WTC11 (cell line): Measurements from ENCODE around the gene CAMTA1. TPM values are rescaled to one million over a fixed set of nuclear protein-coding genes. Genes with fewer than 3 reads are reported as not detected.

Experiments
- ATAC-seq: fragments of 200-7000 bp; cut with Tn5 transposase; 2 replicates; pipeline ENCODE4 v1.10.0; 2021; ENCODE audit warnings: mild to moderate bottlenecking, moderate library complexity
- CTCF ChIA-PET: fragments of 300-600 bp; sonication (Branson Sonifier 250); formaldehyde crosslinking; loops from one replicate; lab custom pipeline; 2021; ENCODE audit warnings: antibody characterized with exemption; lab: Charles Lee
- POLR2A ChIA-PET: fragments of 350-600 bp; sonication (Branson Sonifier 250); formaldehyde crosslinking; loops from one replicate; lab custom pipeline; 2021; ENCODE audit warnings: antibody characterized with exemption; lab: Charles Lee
- DNase-seq: peaks from one replicate; pipeline ENCODE4 v3.0.0; 2021; ENCODE audit warnings: low spot score
- H3K27ac Mint-ChIP-seq: 2 replicates; pipeline ENCODE4 v1.8.0; 2021; ENCODE audit warnings: mixed read lengths
- H3K27me3 Mint-ChIP-seq: 2 replicates; pipeline ENCODE4 v1.8.0; 2021; ENCODE audit warnings: low read depth, mild to moderate bottlenecking, moderate library complexity, mixed read lengths
- H3K36me3 Mint-ChIP-seq: 2 replicates; pipeline ENCODE4 v1.8.0; 2021; ENCODE audit warnings: mixed read lengths
- H3K4me1 Mint-ChIP-seq: 2 replicates; pipeline ENCODE4 v1.8.0; 2022; ENCODE audit warnings: mixed read lengths
- H3K4me3 Mint-ChIP-seq: 2 replicates; pipeline ENCODE4 v1.8.0; 2021; ENCODE audit warnings: mild to moderate bottlenecking, moderate library complexity, mixed read lengths
- H3K9me3 Mint-ChIP-seq: 2 replicates; pipeline ENCODE4 v1.8.0; 2021; ENCODE audit warnings: mixed read lengths
- E2F5 ChIP-seq: sonication (generic); formaldehyde crosslinking; IDR thresholded peaks from 2 replicates; pipeline ENCODE4 v1.8.1; 2022; ENCODE audit warnings: mild to moderate bottlenecking, moderate library complexity, missing genetic modification reagents
- FOXK1 ChIP-seq: sonication (generic); formaldehyde crosslinking; IDR thresholded peaks from 2 replicates; pipeline ENCODE4 v1.8.0; 2022; ENCODE audit warnings: mild to moderate bottlenecking, moderate library complexity, missing genetic modification reagents
- GTF2I ChIP-seq: fragments of 250-450 bp; sonication (Bioruptor Pico); conservative IDR thresholded peaks from 2 replicates; pipeline ENCODE4 v1.4.0; 2021; ENCODE audit warnings: mild to moderate bottlenecking
- HMGXB4 ChIP-seq: sonication (generic); formaldehyde crosslinking; IDR thresholded peaks from 2 replicates; pipeline ENCODE4 v1.8.1; 2023; ENCODE audit warnings: mild to moderate bottlenecking, moderate library complexity, missing genetic modification reagents
- JUN ChIP-seq: sonication (generic); formaldehyde crosslinking; IDR thresholded peaks from 2 replicates; pipeline ENCODE4 v1.8.0; 2023; ENCODE audit warnings: mild to moderate bottlenecking, missing genetic modification reagents
- MAX ChIP-seq: sonication (generic); formaldehyde crosslinking; IDR thresholded peaks from 2 replicates; pipeline ENCODE4 v1.8.0; 2022; ENCODE audit warnings: mild to moderate bottlenecking, missing genetic modification reagents
- MYBL2 ChIP-seq: sonication (generic); formaldehyde crosslinking; IDR thresholded peaks from 2 replicates; pipeline ENCODE4 v1.8.1; 2023; ENCODE audit warnings: mild to moderate bottlenecking, moderate library complexity, missing genetic modification reagents
- NFE2L1 ChIP-seq: sonication (generic); formaldehyde crosslinking; IDR thresholded peaks from 2 replicates; pipeline ENCODE4 v1.8.1; 2023; ENCODE audit warnings: missing genetic modification reagents
- SMAD4 ChIP-seq: sonication (generic); formaldehyde crosslinking; IDR thresholded peaks from 2 replicates; pipeline ENCODE4 v1.8.0; 2022; ENCODE audit warnings: mild to moderate bottlenecking, missing genetic modification reagents
- SP1 ChIP-seq: sonication (generic); formaldehyde crosslinking; conservative IDR thresholded peaks from 2 replicates; pipeline ENCODE4 v1.8.1; 2022; ENCODE audit warnings: missing genetic modification reagents
- ZNF263 ChIP-seq: sonication (generic); formaldehyde crosslinking; IDR thresholded peaks from 2 replicates; pipeline ENCODE4 v1.8.1; 2022; ENCODE audit warnings: low read depth, mild to moderate bottlenecking, moderate library complexity, missing genetic modification reagents
- ZNF396 ChIP-seq: fragments of 250-450 bp; sonication (Bioruptor Pico); IDR thresholded peaks from 2 replicates; pipeline ENCODE4 v1.8.0; 2021; ENCODE audit warnings: mild to moderate bottlenecking, moderate library complexity, borderline replicate concordance
- ZNF512 ChIP-seq: sonication (generic); formaldehyde crosslinking; IDR thresholded peaks from 2 replicates; pipeline ENCODE4 v1.8.1; 2022; ENCODE audit warnings: missing genetic modification reagents, borderline replicate concordance
- ZSCAN18 ChIP-seq: fragments of 250-450 bp; sonication (Bioruptor Pico); IDR thresholded peaks from 2 replicates; pipeline ENCODE4 v2.1.2; 2022; ENCODE audit warnings: mild to moderate bottlenecking, moderate library complexity
- total RNA-seq: library from RNA; stranded (reverse); gene quantifications from 3 replicates; pipeline ENCODE4 v1.2.3, GENCODE V29; 2021
- TF ChIP-seq, protein P1 (sequence below): sonication (generic); formaldehyde crosslinking; IDR thresholded peaks from 2 replicates; pipeline ENCODE4 v1.8.1; 2023; ENCODE audit warnings: mild to moderate bottlenecking, missing genetic modification reagents, moderate library complexity
- TF ChIP-seq, protein P2 (sequence below): fragments of 250-450 bp; sonication (Bioruptor Pico); IDR thresholded peaks from 2 replicates; pipeline ENCODE4 v1.9.0; 2021; ENCODE audit warnings: mild to moderate bottlenecking
- TF ChIP-seq, protein P3 (sequence below): fragments of 250-450 bp; sonication (Bioruptor Pico); IDR thresholded peaks from 2 replicates; pipeline ENCODE4 v1.9.0; 2021; ENCODE audit warnings: mild to moderate bottlenecking, borderline replicate concordance
- TF ChIP-seq, protein P4 (sequence below): sonication (generic); formaldehyde crosslinking; IDR thresholded peaks from 2 replicates; pipeline ENCODE4 v1.8.1; 2022; ENCODE audit warnings: mild to moderate bottlenecking, missing genetic modification reagents, moderate library complexity, borderline replicate concordance

CAMTA1 gene
- total RNA-seq, 1 experiment from 2014 or later, result 86.4 TPM

DNA sequence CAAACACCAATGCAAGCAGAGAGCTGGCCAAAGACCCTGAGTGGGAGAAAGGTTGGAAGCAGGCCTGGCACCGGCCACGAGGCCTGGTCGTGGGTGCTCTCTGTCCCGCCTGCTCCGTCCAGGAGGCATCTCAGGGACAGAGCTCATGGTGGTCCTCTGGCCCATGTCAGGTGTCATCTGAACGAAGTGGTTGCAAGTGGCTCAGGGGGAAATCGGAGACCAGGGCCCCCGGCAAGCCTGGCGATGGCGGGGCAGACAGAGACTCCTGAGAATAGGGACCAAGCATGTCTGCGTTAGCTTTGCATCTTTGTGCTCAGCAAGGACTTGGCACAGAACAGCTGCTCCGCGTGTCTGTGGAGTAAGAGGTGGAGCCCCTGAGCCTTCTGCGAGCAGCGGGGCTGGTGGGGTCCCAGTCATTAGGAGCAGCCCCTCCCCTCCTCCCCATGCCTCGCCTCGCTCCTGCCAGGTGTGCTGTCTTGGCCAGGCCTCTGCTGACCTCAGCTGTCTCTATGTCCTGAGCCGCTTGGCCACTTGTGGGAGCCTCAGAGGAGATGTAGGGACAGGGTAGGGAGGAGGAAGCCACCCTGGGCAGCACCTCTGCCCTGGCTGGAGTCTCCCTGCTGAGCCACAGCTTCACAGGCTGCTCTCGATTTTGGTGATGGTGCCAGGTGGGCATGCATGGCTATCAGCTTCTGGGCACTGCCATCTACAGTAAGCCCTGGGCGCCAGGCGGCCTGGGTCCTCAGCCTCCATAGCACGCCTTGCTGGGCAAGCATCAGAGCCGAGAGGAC lies 622.9 kb downstream of the CAMTA1 start (continued):
- TF ChIP-seq, protein P1, sequence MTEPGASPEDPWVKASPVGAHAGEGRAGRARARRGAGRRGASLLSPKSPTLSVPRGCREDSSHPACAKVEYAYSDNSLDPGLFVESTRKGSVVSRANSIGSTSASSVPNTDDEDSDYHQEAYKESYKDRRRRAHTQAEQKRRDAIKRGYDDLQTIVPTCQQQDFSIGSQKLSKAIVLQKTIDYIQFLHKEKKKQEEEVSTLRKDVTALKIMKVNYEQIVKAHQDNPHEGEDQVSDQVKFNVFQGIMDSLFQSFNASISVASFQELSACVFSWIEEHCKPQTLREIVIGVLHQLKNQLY (CRISPR knock-in tag), result no peak
- TF ChIP-seq, protein P2, sequence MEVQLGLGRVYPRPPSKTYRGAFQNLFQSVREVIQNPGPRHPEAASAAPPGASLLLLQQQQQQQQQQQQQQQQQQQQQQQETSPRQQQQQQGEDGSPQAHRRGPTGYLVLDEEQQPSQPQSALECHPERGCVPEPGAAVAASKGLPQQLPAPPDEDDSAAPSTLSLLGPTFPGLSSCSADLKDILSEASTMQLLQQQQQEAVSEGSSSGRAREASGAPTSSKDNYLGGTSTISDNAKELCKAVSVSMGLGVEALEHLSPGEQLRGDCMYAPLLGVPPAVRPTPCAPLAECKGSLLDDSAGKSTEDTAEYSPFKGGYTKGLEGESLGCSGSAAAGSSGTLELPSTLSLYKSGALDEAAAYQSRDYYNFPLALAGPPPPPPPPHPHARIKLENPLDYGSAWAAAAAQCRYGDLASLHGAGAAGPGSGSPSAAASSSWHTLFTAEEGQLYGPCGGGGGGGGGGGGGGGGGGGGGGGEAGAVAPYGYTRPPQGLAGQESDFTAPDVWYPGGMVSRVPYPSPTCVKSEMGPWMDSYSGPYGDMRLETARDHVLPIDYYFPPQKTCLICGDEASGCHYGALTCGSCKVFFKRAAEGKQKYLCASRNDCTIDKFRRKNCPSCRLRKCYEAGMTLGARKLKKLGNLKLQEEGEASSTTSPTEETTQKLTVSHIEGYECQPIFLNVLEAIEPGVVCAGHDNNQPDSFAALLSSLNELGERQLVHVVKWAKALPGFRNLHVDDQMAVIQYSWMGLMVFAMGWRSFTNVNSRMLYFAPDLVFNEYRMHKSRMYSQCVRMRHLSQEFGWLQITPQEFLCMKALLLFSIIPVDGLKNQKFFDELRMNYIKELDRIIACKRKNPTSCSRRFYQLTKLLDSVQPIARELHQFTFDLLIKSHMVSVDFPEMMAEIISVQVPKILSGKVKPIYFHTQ (CRISPR knock-in tag), result no peak
- TF ChIP-seq MYBL2 (CRISPR knock-in tag), result no peak
- no peak for TF ChIP-seq MAX (CRISPR knock-in tag)
- TF ChIP-seq ZNF396 (CRISPR knock-in tag), result no peak
- TF ChIP-seq ZNF263 (CRISPR knock-in tag), result no peak
- TF ChIP-seq NFE2L1, result no peak
- TF ChIP-seq FOXK1 (CRISPR knock-in tag), result no peak
- TF ChIP-seq, all 79 proteins: peak for 0

- no peak for ATAC-seq
- H3K27me3 Mint-ChIP-seq, result no peaks in the 10 kb centered on the region
- H3K27ac Mint-ChIP-seq, result no peak overlapping the region
- DNase-seq, result no peak
- POLR2A ChIA-PET, result no interaction called here
- H3K4me1 Mint-ChIP-seq, result peaks cover 10% of the 10 kb centered on the region; the same call in 1 of the 2 replicates
- no peaks in the 10 kb centered on the region for H3K36me3 Mint-ChIP-seq
- CTCF ChIA-PET, result interaction anchor here (1.2 kb wide), 2 partner anchors 29 to 131 kb away, joined by 3 to 4 read pairs; no protein-coding TSS in a partner anchor
- H3K4me3 Mint-ChIP-seq, result no peak overlapping the region
- no peaks in the 10 kb centered on the region for H3K9me3 Mint-ChIP-seq
- TF ChIP-seq, protein P3, sequence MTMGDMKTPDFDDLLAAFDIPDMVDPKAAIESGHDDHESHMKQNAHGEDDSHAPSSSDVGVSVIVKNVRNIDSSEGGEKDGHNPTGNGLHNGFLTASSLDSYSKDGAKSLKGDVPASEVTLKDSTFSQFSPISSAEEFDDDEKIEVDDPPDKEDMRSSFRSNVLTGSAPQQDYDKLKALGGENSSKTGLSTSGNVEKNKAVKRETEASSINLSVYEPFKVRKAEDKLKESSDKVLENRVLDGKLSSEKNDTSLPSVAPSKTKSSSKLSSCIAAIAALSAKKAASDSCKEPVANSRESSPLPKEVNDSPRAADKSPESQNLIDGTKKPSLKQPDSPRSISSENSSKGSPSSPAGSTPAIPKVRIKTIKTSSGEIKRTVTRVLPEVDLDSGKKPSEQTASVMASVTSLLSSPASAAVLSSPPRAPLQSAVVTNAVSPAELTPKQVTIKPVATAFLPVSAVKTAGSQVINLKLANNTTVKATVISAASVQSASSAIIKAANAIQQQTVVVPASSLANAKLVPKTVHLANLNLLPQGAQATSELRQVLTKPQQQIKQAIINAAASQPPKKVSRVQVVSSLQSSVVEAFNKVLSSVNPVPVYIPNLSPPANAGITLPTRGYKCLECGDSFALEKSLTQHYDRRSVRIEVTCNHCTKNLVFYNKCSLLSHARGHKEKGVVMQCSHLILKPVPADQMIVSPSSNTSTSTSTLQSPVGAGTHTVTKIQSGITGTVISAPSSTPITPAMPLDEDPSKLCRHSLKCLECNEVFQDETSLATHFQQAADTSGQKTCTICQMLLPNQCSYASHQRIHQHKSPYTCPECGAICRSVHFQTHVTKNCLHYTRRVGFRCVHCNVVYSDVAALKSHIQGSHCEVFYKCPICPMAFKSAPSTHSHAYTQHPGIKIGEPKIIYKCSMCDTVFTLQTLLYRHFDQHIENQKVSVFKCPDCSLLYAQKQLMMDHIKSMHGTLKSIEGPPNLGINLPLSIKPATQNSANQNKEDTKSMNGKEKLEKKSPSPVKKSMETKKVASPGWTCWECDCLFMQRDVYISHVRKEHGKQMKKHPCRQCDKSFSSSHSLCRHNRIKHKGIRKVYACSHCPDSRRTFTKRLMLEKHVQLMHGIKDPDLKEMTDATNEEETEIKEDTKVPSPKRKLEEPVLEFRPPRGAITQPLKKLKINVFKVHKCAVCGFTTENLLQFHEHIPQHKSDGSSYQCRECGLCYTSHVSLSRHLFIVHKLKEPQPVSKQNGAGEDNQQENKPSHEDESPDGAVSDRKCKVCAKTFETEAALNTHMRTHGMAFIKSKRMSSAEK (CRISPR knock-in tag), result no peak
- TF ChIP-seq SMAD4 (CRISPR knock-in tag), result no peak
- TF ChIP-seq ZNF512 (CRISPR knock-in tag), result no peak
- no peak for TF ChIP-seq GTF2I (CRISPR knock-in tag)
- no peak for TF ChIP-seq MAX (CRISPR knock-in tag)
- no peak for TF ChIP-seq SP1 (CRISPR knock-in tag)
- TF ChIP-seq JUN, result no peak
- TF ChIP-seq ZSCAN18 (CRISPR knock-in tag), result no peak
- TF ChIP-seq, protein P4, sequence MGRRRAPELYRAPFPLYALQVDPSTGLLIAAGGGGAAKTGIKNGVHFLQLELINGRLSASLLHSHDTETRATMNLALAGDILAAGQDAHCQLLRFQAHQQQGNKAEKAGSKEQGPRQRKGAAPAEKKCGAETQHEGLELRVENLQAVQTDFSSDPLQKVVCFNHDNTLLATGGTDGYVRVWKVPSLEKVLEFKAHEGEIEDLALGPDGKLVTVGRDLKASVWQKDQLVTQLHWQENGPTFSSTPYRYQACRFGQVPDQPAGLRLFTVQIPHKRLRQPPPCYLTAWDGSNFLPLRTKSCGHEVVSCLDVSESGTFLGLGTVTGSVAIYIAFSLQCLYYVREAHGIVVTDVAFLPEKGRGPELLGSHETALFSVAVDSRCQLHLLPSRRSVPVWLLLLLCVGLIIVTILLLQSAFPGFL, result no peak
- TF ChIP-seq HMGXB4 (CRISPR knock-in tag), result no peak
- TF ChIP-seq E2F5 (CRISPR knock-in tag), result no peak
Measured at GRCh38 chr1:7408771-7409150, 623.5 kb downstream of the CAMTA1 start.
